ENCODE results near the gene SPRED3.
A peak's percentile ranks its signal among the peaks of the same experiment; 100 is the strongest.
"Not testable (repeated sequence)": the region's sequence is repeated elsewhere in the genome, so short reads cannot be mapped to it uniquely, and the experiment has no call there.

Gene SPRED3

GRCh38 chr19:38388349-38389100 is at the start of gene SPRED3:
TSS of gene SPRED3 (plus strand) at chr19:38388697. CDS start at chr19:38390303, 1,606 bp downstream.
- DNase-seq: peak; percentile 53 to 85

DNA sequence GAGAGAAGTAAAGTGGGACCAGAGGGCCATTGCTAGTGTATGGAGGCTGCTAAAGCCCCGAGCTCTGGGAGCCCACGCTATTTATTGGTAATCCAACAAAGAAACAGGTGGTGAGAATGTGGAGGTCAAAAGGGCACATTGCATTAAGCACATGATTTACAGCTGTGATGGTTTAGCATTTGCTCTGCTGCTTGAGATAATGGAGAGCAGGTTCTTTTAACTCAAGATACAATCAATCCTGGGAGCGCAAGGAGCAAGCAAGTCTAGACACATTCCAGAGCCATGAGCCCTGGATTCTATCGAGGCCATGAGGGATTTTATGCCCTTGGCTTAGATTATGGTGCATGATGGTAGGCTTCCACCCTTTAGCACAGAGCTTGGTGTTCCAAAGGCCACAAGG is 49.5 kb upstream of the SPRED3 start:
- DNase-seq: not testable (repeated sequence)

- DNase-seq: no peak
Measured at GRCh38 chr19:38340927-38341326, 47.6 kb upstream of the SPRED3 start.

DNA sequence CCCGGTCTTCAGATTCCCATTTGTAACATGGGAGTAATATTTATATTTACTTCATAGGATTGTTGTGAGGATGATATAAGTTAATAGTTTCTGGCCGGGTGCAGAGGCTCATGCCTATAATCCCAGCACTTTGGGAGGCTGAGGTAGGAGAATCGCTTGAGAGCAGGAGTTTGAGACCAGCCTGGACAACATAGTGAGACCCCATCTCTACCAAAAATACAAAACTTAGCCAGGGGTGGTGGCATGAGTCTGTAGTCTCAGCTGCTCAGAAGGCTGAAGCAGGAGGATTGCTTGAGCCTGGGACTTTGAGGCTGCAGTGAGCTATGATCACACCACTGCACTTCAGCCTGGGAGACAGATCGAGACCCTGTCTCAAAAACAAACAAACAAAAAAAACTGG is 41.7 kb upstream of the SPRED3 start:
- DNase-seq: no peak

DNA sequence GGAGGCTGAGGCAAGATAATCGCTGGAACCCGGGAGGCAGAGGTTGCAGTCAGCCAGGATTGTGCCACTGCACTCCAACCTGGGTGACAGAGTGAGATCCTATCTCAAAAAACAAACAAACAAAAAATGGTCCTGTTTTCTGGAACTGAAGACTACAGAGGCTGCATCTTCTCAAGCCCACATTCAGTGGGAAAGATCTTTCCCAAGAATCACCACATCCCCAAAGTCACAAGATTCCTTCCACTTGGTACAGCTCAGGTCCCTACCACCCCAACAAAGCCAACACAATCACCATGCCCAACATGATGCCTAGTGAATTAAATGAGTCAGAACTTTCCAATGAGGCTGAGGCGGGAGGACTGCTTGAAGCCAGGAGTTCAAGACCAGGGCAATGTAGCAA is 37.6 kb upstream of the SPRED3 start:
- DNase-seq: no peak

- DNase-seq: no peak
Measured at GRCh38 chr19:38351865-38352395, 36.6 kb upstream of the SPRED3 start.

- peak in 1 of 2 experiments; percentile 69 for DNase-seq
Measured at GRCh38 chr19:38352611-38353010, 35.9 kb upstream of the SPRED3 start.

DNA sequence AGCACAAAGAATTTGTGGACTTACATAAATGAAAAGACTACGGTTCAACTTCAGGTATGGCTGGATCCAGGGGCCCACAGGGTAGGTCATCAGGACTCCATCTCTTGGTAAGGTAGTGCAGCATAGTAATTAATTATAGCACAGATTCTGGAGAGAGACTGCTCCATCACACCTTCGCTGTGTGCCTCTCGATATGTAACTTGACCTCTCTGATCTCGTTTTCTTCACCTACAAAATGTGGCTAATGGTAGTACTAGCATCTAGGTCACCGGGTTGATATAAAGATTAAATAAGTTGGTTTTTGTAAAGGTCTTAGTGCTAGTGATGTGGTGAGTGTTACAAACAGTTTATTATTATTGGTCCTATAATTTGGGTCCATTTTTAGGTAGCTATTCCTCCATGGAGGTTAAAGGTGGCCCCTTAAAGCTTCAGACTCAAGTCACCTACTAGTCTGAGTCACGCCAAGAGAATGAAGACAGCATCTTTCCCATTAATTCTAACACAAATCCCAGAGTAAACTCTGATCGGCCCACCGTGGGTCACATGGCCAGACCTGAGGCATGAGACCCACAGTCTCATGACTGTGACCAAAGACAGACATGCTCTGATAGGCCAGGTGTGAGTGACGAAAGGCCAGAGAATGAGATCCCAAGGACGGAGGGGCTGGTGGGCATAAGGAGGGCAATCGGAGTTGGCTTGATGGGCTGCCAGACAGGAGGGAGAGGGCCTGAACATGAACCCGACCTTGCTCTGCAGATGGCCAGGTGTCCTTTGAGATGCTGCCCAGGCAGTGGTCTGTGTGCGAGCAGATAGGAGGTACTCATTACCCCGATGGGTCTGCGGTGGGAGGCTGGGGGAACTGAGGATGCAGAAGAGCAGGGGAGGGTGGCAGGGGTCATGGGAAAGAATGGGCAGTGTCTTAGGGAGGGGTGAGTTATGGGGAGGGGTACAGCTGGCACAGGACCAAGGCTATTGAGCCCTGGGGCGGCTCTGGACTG is 32.5 kb upstream of the SPRED3 start:
- DNase-seq: no peak

DNA sequence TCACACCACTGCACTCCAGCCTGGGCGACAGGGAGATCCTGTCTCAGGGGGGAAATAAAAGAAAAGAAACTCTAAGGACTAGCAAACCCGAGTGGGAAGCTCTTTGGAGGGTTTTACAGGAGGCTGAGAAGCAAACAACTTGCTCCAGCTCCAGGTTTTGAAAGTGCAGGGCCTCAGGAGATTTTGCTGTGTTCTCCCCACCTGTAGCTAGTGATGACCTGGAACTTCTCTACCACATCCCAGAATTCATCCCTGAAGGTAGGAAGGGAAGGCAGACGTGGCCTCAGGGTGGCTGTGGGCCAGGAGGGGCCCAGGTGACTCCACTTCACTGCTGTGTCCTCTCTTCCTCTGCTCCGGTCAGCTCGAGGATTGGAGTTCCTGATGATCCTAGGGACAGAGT is 30.4 kb upstream of the SPRED3 start:
- no peak for DNase-seq

- DNase-seq: no peak
Measured at GRCh38 chr19:38359242-38360021, 29.1 kb upstream of the SPRED3 start.

DNA sequence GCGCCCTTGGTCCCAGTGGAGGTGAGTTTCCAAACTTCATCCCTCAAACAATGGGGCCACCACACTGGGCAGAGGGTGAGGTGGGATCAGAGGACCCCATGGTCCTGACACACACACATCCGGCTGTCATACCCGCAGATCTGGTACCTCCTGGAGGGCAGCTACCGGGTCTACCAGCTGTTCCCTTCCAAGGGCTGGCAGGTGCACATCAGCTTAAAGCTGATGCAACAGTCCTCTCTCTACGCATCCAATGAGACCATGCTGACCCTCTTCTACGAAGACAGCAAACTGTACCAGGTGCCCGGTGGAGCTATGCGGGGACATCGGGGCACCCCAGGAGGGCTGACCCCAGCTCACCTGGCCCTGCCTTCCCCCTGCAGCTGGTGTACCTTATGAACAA is 28.1 kb upstream of the SPRED3 start:
- no peak for DNase-seq

DNA sequence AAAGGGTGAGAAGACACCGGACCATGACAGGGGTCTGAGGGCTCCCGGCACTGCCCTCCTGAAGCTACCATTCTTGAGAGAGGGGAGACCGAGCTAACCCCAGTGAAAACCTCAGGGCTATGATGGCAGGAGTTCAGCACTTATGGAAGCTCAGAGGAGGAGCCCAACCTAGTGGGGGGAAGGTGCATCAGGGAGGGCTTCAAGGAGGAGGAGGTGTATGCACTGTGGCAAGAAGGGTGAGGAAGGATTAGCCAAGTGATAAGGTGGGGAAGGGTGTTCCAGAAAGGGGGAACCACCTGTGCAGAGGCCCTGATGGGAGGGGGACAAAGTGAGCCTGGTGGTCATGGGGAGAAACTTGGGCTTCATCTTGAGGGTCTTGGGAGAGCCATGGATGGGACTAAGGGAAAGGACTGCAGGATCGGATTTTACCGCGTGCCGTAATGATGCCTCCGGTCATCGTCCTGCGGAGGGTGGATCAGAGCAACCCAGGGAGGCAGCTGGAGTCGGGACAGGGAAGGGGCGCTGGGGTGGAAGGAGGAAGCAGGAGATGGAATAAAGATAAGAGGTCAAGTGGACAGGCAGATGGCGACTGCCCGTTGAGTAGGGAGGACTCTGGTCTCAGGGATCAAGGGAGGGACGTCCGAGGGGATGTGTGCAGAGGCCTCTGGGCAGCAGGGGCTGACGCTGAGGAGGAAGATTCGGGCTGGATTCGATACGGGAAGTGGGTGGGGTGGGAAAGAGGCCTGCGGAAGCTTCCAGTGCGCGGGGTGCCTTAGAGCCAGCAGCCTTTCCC is 27.5 kb upstream of the SPRED3 start:
- DNase-seq: no peak

- DNase-seq: peak; percentile 62 to 85
Measured at GRCh38 chr19:38361633-38362075, 26.8 kb upstream of the SPRED3 start.

DNA sequence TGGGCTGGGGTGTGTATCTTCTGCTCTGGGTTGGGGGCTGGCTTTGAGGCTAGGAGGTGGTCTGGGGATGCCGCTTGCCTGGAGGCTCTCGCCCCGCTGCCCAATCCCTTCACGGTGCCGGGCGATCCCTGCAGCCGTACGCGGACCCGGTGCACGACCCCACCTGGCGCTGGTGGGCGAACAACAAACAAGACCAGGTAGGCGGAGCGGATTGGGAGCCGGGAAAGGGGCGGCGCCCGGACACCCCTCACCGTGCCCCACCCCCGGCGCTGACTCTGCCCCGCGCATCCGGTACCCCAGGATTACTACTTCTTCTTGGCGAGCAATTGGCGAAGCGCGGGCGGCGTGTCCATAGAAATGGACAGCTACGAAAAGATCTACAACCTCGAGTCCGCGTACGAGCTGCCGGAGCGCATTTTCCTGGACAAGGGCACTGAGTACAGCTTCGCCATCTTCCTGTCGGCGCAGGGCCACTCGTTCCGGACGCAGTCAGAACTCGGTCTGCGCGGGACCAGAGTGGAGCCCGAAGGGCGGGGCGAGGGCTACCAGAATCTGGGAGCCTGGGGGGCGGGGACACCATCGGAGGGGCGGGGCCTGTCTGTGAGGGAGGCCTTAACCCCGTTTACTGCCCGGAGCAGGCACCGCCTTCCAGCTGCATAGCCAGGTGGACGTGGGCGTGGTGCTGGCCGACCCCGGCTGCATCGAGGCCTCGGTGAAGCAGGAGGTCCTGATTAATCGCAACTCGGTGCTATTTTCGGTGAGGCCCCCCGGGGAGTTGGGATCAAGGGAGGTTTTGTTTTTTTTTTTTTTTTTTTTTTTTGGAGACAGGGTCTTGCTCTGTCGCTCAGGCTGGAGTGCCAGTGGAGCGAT is 26.2 kb upstream of the SPRED3 start:
- peak; percentile 38 to 64 for DNase-seq

DNA sequence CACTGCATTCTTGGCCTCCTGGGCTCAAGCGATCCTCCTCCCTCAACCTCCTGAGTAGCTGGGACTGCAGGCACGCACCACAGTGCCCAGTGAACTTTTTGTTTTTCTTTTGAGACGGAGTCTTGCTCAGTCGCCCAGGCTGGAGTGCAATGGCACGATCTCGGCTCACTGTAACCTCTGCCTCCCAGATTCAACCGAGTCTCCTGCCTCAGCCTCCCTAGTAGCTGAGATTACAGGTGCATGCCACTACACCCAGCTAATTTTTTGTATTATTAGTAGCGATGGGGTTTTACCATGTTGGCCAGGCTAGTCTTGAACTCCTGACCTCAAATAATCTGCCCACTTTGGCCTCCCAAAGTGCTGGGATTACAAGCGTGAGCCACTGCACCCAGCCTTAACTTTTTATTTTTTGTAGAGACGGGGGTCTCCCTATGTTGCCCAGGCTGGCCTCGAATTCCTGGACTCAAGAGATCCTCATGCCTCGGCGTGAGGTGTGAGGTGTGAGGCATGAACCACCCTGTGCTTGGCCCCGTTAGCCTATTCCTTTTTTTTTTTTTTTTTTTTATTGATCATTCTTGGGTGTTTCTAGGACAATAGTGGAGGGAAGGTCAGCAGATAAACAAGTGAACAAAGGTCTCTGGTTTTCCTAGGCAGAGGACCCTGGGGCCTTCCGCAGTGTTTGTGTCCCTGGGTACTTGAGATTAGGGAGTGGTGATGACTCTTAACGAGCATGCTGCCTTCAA is 25.4 kb upstream of the SPRED3 start:
- DNase-seq: not testable (repeated sequence)

DNA sequence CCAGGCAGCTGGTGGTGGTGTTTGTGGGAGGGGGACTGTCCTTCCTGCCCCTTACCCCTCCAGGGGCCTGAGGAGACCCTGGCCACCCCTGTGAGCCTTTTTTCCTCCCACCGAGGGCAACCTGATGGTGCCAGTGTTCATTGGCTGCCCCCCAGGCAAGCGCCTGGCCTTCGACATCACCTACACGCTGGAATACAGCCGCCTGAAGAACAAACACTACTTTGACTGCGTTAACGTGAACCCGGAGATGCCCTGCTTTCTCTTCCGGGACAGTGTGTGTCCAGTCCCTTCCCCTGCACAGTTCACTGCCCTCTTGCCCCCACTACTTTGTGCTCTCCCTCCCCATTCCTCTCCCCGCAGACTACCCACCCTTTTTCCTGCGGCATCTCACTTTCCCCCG is 21.5 kb upstream of the SPRED3 start:
- DNase-seq: no peak

DNA sequence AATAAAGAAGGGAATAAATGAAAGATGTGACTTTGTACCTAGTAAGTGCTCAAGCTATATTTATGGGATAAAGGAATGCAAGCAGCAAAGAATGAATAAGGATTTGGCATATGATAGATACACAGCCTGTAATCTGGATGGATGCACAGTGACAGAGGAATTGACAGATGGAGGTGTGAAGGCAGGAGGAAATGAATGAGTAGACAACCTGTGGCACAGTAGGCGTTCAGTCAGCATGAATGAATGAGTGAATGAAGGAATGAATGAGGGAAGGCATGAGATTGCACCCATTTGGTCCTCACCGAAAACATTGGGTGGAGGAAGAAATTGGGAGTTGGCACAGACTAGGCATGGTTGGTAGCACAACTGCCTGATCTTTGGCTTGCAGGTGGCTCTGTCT is 18.9 kb upstream of the SPRED3 start:
- DNase-seq: no peak

GRCh38 chr19:38370299-38370698 is 18.2 kb upstream of the SPRED3 start:
- DNase-seq: peak in 1 of 2 experiments; percentile 39

GRCh38 chr19:38371081-38371480 is 17.4 kb upstream of the SPRED3 start:
- DNase-seq: no peak

DNA sequence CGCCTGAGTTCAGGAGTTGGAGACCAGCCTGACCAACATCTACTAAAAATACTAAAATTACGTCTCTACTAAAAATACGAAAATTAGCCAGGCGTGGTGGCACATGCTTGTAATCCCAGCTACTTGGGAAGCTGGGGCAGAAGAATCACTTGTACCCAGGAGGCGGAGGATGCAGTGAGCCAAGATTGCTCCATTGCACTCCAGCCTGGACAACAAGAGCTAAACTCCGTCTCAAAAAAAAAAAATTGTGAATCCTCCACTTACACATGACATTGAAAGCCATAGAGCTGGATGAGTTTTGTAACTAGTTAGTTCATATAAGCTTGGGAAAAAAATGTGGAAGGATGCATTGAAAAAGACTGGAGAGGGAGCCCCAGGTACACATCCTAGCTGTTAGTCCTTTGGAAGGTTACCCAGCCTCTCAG is 14.6 kb upstream of the SPRED3 start:
- no peak for DNase-seq
